T-helper 1 cell (primary cell): Measurements from ENCODE around the gene KCNG2.
A peak's percentile ranks its signal among the peaks of the same experiment; 100 is the strongest.

Source experiments
- DNase-seq, 5 donors: peaks; one replicate each; pipeline ENCODE4 v3.0.0-alpha.2; 2012 to 2020

KCNG2 gene

DNA sequence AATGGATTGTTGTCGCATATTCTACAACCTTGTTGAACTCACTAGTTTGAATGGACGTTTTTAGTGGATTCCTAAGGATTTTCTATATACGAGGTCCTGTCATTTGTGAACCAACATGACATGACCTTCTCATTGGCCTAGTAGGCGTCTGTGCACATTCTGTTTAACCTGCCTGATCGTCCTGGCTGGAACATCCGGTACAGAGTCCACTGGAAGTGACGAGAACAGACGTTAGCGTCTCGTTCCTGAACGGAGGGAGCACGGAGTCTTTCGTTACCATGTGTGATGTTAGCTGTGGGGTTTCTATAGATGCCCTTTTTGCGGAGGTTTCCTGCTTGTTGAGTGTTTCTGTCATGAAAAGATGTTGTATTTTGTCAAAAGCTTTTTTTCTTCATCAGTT lies 91.8 kb downstream of the KCNG2 start:
- no peak for DNase-seq

- peak in 1 of 5 donors; percentile 9 for DNase-seq
These were observed 92.9 kb downstream of the KCNG2 start for GRCh38 chr18:79890674-79891073.

DNA sequence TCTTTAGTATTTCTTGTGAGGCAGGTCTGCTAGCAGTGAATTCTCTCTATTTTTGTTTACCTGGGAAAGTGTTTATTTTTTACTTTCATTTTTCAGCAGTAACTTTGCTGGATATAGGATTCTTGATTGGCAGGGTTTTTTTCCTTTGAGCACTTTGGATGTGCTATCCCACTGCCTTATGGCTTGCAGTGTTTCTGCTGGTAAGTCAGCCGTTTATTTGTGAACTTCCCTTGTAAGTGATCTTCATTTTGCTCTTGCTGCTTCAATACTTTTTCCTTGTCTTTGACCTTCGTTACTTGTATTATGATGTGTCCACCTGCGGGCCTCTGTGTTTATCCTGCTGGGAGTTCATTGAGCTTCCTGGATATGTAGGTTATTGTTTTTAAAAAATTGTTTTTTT lies 99.0 kb downstream of the KCNG2 start:
- no peak for DNase-seq

DNA sequence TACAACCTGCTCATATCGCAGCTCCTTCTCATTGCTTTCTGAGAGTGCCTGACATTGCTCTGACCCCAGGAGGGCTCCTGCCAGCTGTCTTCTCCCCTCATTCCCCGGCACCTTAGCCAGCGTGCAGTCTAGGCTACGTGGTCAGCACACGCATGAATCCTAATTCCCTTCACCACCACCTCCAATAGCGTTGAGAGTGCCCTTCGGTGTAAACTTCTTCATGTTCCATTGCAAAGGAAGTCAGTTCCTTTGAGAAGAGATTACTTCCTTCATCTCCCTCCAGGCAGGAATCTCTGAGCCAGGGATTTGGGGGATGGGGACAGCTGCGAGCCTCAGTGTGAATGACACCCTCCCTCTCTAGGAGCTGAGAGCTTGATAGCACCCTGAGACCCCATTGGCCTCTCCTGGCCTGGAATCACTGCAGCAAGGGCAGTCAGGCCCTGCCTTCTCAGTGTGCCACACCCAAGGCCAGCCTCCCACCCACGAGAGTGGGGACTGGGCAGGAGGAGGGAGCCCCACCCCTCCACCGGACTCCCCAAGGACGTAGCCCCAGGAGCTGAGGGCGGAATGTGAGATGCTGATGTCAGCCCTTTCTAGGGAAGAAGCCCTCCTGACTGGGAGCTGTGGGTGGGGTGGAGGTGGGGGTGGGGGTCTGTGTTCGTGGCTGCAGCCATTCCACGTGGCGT lies 100.3 kb downstream of the KCNG2 start:
- no peak for DNase-seq

GRCh38 chr18:79898952-79899608 lies 101.3 kb downstream of the KCNG2 start:
- DNase-seq = no peak

GRCh38 chr18:79899609-79900445 lies 102.1 kb downstream of the KCNG2 start:
- DNase-seq = no peak

DNA sequence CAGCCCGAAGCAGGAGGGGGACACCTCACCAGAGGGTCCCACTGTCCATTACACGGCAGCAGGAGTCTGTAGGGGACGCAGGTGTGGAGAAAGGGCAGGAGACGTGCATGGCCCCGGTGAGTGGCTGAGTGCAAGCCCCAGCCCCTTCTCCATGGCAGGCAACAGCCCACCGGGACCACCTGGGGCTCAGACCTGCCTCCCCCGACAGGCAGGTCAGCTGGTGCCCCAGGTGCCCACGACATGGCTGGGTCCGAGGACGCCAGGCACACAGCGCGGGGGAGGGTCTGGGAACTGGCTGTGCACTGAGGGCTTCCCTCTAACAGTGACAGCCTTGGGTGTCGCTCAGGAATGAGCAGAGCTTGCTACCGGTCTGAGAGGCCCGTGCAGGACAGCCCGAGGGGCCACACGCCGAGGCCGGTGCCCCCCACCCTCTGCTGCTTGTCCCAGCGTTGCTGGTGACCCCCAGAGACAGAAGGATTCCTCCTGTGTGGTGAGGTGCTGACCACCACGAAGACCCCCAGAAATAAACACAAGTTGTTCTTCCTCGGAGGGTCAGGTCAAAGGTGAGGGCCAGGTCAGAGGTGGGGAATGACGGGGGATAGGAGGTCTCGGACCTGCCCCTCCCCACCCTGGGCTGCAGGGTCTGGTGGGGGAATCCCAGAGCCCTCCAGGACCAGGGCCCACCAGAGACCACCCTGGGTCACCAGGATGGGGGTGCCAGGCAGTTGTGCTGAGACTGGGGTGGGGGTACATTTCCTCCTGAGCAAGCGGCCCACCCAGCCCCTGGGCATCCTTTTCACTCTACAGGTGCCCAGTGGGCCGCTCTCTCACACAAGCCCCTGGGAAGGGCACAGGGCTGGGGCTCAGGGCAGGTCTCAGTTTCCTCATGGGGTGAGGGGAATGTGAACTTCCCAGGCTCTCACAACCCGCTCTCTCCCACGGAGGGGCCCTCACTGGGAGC lies 103.2 kb downstream of the KCNG2 start:
- no peak for DNase-seq

DNA sequence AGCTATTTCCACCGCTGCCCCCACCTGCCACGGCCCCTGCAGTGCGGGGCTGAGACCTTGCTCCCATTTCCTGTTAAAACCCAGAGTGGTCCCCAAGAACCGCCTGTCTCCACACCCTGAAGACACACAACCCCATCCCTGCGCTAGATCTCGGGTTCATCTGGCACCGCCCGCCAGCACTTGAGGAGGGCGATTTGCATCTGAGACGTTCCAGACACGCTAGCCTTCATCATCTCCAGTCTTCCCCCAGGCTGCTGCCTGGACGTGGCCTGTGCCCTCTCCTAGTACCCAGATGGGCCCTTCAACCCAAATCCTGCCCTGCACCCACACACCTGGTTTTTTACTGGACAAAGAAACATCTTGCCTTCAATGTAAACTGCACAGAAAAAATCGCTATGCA lies 103.9 kb downstream of the KCNG2 start:
- no peak for DNase-seq

DNA sequence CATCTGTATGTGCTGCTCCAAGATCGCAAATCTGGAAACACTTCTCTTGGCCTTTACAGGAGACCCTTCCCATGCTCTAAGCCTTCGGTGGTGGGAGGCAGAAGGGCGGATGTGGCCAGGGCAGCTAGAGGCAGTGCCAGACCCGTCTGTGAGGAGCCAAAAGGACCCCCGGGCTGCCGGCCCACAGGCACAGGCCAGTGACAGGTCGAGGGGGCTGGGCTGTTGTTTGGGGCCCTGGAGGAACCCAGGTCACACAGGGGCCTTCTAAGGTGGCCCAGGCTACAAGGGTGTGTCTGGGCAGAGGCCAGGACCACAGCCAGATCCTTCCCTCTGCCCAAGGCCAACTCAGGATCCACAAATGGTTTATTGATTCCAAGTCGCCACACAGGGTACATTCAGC lies 104.3 kb downstream of the KCNG2 start:
- DNase-seq = no peak

DNA sequence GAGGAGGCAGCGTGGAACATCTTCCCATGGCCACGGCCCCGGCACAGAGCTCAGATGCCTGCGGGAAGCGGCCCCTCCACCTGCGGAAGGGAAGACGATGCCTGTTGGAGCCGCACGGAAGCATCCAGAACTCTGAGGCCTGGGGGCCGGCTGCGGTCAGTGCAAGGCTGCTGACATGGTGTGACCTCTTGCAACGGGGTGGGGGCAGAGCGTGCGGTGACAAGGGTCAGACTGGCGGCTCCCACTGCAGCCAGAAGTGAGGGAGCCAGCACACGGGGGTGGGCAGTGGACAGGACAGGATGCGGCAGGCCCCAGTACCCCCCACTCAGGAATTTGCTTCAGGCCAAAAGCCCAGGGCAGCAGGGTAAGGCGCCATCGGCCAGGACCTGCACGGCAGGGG lies 104.9 kb downstream of the KCNG2 start:
- DNase-seq = no peak

DNA sequence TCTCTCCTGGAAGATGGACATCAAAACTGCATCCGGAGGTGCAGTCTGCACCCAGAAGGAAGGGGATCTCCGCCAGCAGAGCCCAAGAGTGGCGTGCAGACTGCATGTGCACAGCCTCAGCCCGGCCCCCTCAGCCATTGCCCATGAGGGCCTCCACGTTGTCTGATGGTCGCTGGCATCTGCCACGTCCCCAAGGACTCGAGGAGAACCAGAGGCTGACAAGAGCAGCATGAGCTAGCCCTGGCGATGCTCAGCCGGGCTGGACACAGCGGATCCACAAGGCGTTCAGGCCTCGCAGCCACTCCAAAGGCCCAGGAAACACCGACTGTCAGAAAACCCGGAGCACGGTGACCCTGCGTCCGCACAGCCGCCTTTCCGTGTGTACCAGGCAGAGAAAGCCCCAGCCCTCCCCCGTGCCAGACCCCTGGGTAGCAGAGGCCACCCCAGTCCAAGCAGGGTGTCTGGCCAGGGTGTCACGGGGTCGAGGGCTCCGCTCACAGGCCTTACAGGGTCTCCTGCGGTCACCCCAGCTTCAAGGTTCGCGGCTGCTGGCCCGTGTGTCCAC lies 105.4 kb downstream of the KCNG2 start:
- no peak for DNase-seq

DNA sequence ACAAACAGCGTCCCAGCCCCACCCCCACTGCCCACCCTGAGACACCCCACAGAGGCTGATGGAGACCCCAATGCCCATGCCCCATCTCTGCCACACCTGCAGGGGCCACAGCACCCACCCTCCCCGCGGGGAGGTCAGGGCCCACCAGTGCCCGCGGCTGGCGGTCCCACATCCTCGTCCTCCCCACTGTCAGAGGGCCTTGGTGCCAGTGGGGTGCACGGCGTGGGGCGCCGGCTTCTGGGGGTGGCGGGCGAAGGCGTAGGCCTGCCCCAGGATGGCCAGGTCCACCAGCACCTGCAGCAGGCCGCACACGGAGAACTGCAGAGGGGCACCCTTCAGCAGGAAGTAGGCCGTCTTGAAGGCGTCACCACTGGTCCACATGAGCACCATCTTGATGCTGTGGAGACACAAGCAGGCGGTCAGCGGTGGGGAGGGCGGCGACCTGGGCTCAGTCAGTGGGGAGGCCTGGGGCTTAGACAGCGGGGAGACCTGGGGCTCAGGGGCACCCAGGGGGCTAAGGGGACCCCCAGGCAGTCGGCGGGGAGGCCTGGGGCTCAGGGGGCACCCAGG lies 106.1 kb downstream of the KCNG2 start:
- no peak for DNase-seq

GRCh38 chr18:79904357-79905147 lies 106.8 kb downstream of the KCNG2 start:
- no peak for DNase-seq

GRCh38 chr18:79905389-79905911 lies 107.7 kb downstream of the KCNG2 start:
- no peak for DNase-seq

DNA sequence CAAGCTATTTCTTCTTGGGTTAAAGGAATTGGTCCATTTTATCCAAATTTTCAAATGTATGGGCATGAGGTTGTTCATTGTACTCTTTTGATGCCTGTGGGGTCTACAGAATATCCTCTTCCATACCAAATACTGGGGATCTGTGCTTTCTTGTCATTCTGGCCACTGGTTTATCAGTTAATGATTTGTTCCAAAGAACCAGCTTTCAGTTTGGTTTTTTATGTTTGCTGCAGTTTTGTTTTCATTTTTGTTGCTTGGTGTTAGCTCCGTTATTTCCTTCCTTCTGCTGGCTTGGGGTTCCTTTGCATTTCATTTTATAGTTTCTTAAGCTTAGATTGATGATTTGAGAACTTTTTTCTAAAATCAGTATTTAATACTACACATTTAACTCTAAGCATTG lies 108.3 kb downstream of the KCNG2 start:
- no peak for DNase-seq

- no peak for DNase-seq
These were observed 109.0 kb downstream of the KCNG2 start for GRCh38 chr18:79906706-79907105.

DNA sequence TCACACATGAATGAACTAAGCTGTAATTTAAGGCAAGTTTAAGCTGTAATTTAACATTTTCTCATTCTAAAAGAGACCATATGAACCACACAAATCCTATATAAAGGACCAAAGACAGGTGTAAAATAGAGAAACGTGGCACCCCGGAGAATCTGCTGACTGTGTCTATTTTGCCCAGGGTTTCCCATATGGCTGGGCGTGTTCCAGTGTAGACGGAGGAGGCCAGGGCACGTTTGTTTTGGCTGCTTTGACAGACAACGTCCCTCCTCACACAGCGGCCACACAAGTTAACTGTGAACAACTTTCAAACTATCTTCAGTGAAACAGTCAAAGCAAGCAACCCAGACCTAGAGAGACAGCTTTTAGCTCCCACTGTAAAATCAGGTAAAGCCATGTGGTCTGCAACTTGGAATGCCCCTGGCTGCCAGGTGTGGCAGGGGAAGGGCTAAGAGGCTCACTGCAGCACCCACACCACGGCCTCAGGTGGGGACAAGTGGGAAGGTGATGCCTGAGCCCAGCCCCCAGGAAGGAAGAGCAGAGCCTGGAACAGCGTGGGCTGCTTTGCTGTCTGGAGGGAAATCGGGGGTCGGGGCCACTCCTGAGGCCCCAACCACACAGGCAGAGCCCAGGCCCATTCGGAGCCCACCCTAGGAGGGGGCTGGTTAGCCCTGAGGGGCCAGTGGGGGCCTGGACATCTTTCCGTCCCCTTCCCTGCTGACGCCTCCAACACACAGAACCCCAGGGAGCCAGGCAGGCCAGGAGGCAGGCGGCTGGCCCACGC lies 113.0 kb downstream of the KCNG2 start:
- DNase-seq = no peak

DNA sequence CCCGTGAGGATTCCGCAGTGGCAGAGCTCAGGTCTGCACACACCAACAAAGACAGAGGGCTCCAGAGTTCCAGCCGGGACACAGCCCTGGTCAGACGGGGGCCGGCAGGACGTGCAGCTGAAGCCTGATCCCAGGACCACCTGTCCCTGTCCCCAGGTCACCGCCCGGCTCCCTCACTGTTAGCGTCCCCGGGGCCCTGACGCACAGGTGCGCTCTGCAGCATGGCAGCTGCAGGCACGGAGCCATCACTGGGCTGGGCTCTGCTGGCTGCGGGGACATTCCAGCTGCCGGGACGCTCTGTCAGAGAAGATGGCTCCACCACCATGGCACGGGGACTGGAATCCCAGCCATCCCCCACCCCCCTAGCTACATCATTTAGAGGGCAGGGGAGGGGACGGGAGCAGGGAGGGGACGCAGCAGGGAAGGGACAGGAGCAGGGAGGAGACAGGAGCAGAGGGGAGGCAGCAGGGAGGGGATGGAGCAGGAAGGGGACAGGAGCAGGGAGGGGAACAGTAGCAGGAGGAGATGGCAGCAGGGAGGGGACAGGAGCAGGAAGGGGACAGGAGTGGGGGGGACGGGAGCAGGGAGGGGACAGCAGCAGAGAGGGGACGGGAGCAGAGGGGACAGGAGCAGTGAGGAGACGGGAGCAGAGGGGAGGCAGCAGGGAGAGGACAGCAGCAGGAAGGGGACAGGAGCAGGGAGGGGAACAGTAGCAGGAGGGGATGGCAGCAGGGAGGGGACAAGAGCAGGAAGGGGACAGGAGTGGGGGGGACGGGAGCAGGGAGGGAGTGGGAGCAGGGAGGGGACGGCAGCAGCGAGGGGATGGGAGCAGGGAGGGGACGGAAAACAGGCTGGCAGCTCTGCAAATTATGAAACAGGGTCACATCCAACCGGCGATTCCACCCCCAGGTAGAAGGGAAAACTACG lies 113.9 kb downstream of the KCNG2 start:
- no peak for DNase-seq
